Suprapubic skin (tissue), 4 donors: ENCODE data around the gene GFER.

Experiments used
- EP300 ChIP-seq: sonication (generic); formaldehyde crosslinking; IDR thresholded peaks from one replicate; pipeline ENCODE4 v1.6.1; 2017; ENCODE audit warnings: antibody characterized with exemption
- POLR2A ChIP-seq, 2 donors: fragments of 450-650 bp; IDR thresholded peaks; one replicate each; pipeline ENCODE4 v1.6.1; 2017; ENCODE audit warnings: antibody characterized with exemption in 2 of 2, mild to moderate bottlenecking in 2 of 2, moderate library complexity in 2 of 2
- POLR2AphosphoS5 ChIP-seq, 3 donors: sonication (generic); formaldehyde crosslinking; IDR thresholded peaks; one replicate each; pipeline ENCODE4 v1.6.1; 2017; ENCODE audit warnings: antibody characterized with exemption in 3 of 3
- TF ChIP-seq, protein P1 (sequence below), 2 donors: fragments of 200-600 bp in 1 of 2; fragments of 450-650 bp in 1 of 2; sonication (generic) in 1 of 2; IDR thresholded peaks; one replicate each; pipeline ENCODE4 v1.5.1; 2016 to 2019; ENCODE audit warnings: antibody characterized with exemption in 2 of 2, mild to moderate bottlenecking in 1 of 2, moderate library complexity in 1 of 2

- TF ChIP-seq, protein P1, sequence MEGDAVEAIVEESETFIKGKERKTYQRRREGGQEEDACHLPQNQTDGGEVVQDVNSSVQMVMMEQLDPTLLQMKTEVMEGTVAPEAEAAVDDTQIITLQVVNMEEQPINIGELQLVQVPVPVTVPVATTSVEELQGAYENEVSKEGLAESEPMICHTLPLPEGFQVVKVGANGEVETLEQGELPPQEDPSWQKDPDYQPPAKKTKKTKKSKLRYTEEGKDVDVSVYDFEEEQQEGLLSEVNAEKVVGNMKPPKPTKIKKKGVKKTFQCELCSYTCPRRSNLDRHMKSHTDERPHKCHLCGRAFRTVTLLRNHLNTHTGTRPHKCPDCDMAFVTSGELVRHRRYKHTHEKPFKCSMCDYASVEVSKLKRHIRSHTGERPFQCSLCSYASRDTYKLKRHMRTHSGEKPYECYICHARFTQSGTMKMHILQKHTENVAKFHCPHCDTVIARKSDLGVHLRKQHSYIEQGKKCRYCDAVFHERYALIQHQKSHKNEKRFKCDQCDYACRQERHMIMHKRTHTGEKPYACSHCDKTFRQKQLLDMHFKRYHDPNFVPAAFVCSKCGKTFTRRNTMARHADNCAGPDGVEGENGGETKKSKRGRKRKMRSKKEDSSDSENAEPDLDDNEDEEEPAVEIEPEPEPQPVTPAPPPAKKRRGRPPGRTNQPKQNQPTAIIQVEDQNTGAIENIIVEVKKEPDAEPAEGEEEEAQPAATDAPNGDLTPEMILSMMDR (IDR thresholded peaks at IDR 0.05), result no peak
- TF ChIP-seq EP300 (no peak), POLR2AphosphoS5 (IDR thresholded peaks at IDR 0.05) (no peak), POLR2A (IDR thresholded peaks at IDR 0.05) (no peak)
Measured at GRCh38 chr16:1950047-1950446, 33.9 kb upstream of the GFER start.
